HCT116 (cell line): ENCODE measurements around the gene CYP4F11.

Experiments used
- EZH2 ChIP-seq: fragments of 200-600 bp; sonication (generic); IDR thresholded peaks from 2 replicates; pipeline ENCODE4 v1.6.1; 2017; ENCODE audit warnings: antibody characterized with exemption, mixed run types
- RAD21 ChIP-seq: IDR thresholded peaks from 2 replicates; pipeline ENCODE4 v1.6.1; 2012; ENCODE audit warnings: low read depth, mild to moderate bottlenecking
- YY1 ChIP-seq: IDR thresholded peaks from 2 replicates; pipeline ENCODE4 v1.6.1; 2011; ENCODE audit warnings: low read length, low read depth, moderate library complexity, mild to moderate bottlenecking; ENCODE audit not compliant: insufficient replicate concordance; ENCODE audit errors: extremely low read depth
- TF ChIP-seq, protein P1 (sequence below), 3 experiments: fragments of 200-600 bp in 1 of 3; sonication (generic) in 1 of 3; IDR thresholded peaks in 2 of 3; conservative IDR thresholded peaks in 1 of 3; 2 replicates each; pipeline ENCODE4 v1.5.1; 2012 to 2017; ENCODE audit warnings: low read depth in 2 of 3, low read length in 2 of 3, antibody characterized with exemption in 1 of 3, borderline replicate concordance in 1 of 3, control low read depth in 1 of 3, mild to moderate bottlenecking in 1 of 3, mixed read lengths in 1 of 3, mixed run types in 1 of 3, moderate library complexity in 1 of 3; ENCODE audit not compliant: insufficient read depth in 1 of 3

- no peak for TF ChIP-seq RAD21
- TF ChIP-seq, protein P1, sequence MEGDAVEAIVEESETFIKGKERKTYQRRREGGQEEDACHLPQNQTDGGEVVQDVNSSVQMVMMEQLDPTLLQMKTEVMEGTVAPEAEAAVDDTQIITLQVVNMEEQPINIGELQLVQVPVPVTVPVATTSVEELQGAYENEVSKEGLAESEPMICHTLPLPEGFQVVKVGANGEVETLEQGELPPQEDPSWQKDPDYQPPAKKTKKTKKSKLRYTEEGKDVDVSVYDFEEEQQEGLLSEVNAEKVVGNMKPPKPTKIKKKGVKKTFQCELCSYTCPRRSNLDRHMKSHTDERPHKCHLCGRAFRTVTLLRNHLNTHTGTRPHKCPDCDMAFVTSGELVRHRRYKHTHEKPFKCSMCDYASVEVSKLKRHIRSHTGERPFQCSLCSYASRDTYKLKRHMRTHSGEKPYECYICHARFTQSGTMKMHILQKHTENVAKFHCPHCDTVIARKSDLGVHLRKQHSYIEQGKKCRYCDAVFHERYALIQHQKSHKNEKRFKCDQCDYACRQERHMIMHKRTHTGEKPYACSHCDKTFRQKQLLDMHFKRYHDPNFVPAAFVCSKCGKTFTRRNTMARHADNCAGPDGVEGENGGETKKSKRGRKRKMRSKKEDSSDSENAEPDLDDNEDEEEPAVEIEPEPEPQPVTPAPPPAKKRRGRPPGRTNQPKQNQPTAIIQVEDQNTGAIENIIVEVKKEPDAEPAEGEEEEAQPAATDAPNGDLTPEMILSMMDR (IDR thresholded peaks at IDR 0.05 in 2 of 3, conservative IDR thresholded peaks at IDR 0.05 in 1 of 3; ENCODE audit: borderline replicate concordance in 1 of 3, insufficient read depth in 1 of 3, low read depth in 2 of 3, low read length in 2 of 3), result no peak
- TF ChIP-seq YY1, result no peak
- TF ChIP-seq EZH2, result no peak
These were observed 6.0 kb downstream of the CYP4F11 start for GRCh38 chr19:15928321-15928720.
